ENCODE measurements around the gene FAM135A.
"Not testable (repeated sequence)": the region's sequence is repeated elsewhere in the genome, so short reads cannot be mapped to it uniquely, and the experiment has no call there.

The FAM135A gene

DNA sequence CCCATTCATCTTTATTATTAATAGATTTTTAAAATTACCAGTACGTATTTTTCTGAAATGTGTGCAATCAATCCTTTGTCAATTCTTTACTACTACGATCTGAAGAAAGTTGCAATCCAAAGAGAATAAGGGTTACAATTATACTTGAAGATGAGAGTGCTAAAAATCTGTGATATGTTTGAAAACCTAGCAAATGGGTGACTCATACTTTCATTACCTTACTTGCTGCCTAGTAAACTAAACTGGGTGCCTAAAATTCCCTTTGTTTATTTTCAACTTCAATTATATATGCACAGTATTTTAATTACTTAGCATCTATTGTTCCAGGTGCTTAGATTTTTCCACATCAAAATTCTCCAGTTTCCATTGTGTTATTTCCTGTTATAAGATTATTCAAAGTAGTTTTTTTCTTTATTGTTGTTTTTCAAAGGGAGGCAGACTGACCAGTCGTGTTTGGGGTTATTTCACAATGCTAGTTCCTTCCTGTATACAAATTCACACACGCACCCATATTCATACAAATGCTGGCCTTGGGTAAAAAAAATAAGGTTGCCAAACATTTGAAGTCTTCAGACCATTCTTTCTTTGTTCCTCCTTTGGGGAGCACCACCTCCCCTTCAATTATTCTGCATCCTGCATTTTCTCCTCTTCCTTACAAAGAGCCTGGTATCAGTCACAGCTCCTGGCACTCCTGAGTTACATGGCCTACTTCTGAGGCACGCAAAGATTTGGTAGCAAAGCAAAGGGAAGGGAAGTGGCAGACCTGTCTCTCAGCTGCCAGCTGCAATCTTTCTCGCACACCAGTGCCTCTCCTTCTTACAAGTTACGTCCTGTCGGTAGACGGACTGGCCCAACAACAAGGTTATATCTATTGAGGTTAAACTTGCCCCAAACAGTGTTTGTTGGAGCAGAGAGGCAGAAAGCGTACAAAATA, 16.2 kb upstream of the FAM135A start:
- DNase-seq (ENCODE audit: low read depth), result no peak

DNA sequence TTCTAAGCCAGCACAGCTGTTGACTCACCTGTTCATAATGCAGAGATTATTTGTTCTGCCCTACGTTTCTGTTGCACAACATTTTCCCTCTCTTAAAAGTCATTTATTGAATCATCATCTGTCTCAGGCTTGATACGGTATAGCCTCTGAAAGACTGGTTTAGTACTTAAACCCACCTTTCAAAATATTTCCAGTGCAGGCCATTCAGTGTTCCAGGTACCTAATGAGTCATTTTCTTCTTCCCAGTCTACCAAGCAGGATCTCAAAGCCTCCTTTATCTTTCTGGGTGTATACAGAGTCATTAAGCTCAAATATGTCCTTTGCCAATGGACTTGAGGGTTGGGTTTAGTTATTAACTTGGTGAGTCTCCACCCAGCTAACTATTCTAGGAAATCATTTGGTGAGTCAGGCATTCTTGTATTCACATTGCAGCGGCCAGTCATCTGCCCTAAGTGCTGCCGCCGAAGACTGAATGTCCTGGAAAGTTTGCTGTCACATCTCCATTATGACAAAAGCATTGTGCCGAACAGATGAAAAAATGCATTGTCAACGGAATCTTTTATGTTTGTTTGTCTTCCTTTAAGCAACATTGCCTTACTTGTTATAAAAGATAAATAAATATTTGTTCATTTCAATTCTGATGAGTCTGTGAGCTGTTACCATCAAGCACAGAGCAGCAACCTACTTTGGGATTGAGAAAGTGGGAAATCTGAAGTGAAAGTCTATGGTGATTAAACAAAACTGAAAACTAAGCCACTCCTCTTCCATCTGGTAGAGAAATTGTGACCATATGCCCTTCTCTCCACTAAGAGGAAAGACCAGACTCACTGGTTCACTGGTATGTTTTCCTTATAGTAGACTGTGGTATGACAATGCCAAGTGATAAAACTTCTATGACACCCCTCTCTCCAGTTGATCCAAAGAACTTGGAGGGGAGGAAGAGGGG, 14.3 kb upstream of the FAM135A start:
- peak; percentile 44 for DNase-seq (ENCODE audit: low read depth)

GRCh38 chr6:70404658-70405057, 8.7 kb upstream of the FAM135A start:
- DNase-seq (ENCODE audit: low read depth), result no peak

DNA sequence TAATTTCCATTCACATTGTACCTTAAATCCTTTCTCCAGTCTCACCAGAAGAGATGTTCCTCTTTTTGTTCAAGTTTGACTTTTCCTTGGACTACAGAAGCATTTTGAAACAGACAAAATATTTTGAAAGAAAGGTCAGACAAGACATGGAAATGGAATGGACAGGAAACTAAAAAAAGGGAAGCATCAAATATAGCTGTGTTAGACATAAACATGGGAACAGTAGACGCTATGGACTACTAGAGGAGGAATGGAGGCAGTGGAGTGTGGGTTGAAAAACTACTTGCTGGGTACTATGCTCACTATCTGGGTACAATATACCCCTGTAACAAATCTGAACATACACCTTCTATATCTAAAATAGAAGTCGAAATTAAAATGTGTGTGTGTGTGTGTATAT, 4.1 kb upstream of the FAM135A start:
- no peak for DNase-seq (ENCODE audit: low read depth)

DNA sequence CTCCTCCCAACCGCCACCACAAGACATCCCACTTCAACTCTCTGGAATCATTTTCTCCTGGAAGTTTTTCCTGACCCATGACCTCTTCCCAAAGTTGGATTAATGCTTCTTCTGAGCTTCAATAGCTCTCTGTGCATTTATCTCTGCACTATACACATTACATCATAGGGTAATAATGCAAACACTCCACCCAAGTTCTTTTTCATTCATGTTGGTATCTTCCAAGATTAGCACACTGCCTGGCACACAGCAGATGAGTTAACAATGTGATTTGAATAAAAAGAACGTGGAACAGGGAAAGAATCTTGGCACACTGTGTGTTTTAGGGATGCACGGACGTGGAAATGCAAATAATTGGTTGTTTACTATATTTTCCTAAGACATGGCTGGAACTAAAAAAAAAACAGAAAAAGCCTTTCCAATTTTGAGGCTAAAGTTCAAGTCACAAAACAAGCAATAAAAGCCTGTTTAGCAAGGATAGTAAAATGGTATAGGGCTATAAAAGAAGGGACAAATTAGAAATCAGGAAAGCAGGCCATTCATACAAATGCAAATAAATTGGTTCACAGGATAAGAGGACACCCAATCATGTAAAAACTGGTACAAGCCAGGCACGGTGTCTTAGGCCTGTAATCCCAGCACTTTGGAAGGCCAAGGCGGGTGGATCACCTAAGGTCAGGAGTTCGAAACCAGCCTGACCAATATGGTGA, 1.6 kb upstream of the FAM135A start:
- DNase-seq (ENCODE audit: low read depth), result no peak

DNA sequence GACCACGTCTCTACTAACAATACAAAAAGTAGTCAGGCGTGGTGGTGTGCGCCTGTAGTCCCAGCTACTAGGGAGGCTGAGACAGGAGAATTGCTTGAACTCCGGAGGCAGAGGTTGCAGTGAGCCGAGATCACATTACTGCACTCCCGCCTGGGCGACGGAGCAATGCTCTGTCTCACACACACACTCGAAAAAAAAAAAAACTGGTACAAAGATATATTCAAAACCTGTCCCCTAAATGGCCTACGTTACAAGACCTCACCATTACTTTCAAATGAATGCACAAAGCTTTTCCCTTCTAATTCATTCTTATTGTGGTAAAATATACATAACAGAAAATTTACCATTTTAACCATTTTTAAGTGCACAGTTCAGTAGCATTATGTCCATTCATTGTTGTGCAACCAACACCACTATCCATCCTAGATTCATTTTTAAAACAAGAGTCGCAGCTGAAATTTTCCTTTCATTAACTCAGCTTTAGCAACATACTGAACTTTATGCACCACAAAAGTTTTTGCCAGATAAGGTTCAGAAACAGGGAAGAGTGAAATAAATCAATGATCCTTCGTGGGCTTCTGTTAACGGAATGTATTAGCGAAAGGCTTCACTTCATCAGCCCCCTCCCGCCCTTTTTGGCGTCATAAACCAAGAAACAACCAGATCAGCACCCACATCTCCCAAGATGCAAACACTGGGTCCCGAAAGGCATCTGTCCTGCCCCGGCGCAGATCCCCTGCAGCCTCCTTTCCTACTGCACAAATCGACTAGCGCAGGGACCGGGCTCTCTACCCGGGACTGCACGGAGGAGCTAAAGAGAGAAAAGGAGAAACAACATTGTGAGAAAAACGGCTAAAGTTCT, 825 bp upstream of the FAM135A start:
- DNase-seq (ENCODE audit: low read depth), result no peak

DNA sequence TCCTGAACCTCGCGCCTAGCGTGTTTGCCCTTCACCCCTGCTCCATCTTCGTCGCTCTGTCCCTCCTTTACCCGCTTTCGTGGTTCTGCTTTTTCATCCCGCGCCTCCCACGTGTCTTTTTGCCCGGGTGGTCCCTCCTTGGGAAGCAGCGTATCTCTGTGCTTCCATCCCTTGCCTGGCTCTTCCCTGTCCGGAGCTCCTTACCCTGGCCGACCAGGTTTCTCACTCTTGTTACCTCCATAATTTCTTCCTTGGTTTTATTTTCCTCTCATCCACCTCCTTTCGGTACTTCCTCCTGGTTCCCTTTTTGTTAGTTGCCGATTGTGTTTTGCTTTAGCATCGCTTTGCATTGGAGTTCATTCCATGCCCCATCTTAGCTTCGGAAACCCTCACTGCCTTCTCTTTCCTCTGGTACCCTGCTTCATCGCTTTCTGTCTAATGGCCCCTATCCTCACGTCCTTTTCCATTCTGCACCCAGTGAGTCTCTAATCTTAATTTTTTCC, 735 bp downstream of the FAM135A start:
- DNase-seq (ENCODE audit: low read depth), result peak; percentile 18

- DNase-seq (ENCODE audit: low read depth), result no peak
Measured at GRCh38 chr6:70414813-70415212, 1.5 kb downstream of the FAM135A start.

- no peak for DNase-seq (ENCODE audit: low read depth)
Measured at GRCh38 chr6:70415247-70415646, 1.9 kb downstream of the FAM135A start.

GRCh38 chr6:70415660-70416059, 2.4 kb downstream of the FAM135A start:
- no peak for DNase-seq (ENCODE audit: low read depth)

GRCh38 chr6:70421509-70421908, 8.2 kb downstream of the FAM135A start:
- no peak for DNase-seq (ENCODE audit: low read depth)

GRCh38 chr6:70423189-70424134, 10.2 kb downstream of the FAM135A start:
- DNase-seq (ENCODE audit: low read depth), result peak; percentile 51

DNA sequence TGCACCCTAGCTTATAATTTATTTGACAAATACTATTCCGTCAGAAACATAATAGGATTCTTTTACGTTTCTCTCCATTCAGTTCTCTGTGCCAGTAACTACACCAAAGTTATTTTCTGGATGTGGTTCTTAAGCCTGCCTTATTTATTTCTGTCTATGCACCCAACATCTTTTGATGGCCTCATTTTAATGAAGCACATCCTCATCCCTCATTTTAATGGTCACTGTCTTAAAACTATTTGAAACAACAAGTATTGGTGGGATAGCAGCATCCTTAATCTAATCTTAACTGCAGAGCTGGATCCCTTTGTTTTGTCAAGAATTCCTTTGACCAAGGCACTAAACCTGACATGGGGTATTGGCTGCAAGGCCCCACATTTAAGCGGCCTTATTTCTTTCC, 11.0 kb downstream of the FAM135A start:
- DNase-seq (ENCODE audit: low read depth), result no peak

- DNase-seq (ENCODE audit: low read depth), result no peak
Measured at GRCh38 chr6:70436320-70436719, 23.0 kb downstream of the FAM135A start.

DNA sequence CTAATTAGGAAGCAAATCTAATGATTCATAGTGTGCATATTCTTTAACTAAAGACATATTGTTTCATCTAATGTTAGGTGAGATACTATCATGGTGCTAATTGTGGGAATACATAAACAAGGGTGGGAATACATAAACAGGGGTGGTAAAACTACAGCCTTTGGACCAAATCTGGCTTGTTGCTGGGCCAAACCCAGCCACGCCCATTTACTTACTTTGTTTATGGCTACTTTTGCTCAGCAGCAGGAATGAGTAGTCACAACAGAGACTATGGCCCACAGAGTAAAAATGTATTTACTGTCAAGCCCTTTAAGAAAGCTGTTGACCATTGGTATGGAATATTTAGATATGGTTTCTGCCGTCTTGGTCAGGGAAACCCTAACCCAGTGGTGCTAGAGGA, 31.7 kb downstream of the FAM135A start:
- DNase-seq (ENCODE audit: low read depth), result no peak

GRCh38 chr6:70447343-70448070, 34.2 kb downstream of the FAM135A start:
- DNase-seq (ENCODE audit: low read depth), result not testable (repeated sequence)

DNA sequence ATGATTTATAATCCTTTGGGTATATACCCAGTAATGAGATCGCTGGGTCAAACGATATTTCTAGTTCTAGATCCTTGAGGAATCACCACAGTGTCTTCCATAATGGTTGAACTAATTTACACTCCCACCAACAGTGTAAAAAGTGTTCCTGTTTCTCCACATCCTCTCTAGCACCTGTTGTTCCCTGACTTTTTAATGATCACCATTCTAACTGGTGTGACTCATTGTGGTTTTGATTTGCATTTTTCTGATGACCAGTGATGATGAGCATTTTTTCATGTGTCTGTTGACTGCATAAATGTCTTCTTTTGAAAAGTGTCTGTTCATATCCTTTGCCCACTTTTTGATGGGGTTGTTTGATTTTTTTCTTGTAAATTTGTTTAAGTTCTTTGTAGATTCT, 40.6 kb downstream of the FAM135A start:
- peak; percentile 22 for DNase-seq (ENCODE audit: low read depth)

- no peak for DNase-seq (ENCODE audit: low read depth)
Measured at GRCh38 chr6:70456735-70457134, 43.4 kb downstream of the FAM135A start.

DNA sequence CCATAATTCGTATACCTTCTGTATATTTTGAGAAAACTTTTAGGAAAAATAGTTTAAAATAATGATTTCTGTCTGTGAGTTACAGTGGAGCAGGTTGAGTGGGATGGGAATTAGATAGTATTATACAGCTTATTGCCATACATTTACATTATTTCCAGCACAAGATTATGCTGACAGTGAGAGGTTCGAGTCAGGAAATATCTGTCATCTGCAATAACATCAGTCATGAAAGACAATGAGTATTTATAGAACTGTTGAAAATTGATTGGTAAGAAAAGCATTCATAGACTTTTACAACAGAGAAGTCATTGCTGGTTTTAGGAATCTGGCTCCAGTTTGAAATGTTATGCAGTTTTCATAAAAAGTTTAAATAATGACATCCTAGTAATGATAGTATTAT, 45.9 kb downstream of the FAM135A start:
- DNase-seq (ENCODE audit: low read depth), result no peak

Measured in EH (cell line).